ENCODE results near the gene CKAP2L. TPM values are rescaled to one million over a fixed set of nuclear protein-coding genes. Genes with fewer than 3 reads are reported as not detected.

The CKAP2L gene
- total and polyA plus RNA-seq, 9 of the 15 experiments (the other 6 are each of a cell fraction or from before 2014, with no cell fraction given) = 10.4 to 21.9 (median 14.2) TPM

- TF ChIP-seq ATF7 (IDR thresholded peaks at IDR 0.05) = peak; percentile 79
- peak; percentile 89 for TF ChIP-seq C11orf30 (IDR thresholded peaks at IDR 0.05; ENCODE audit: low read depth)
- TF ChIP-seq ZNF354B (CRISPR knock-in tag; IDR thresholded peaks at IDR 0.05) = no peak
- no peak for TF ChIP-seq PHB (CRISPR knock-in tag; IDR thresholded peaks at IDR 0.05)
- peak; percentile 83 for TF ChIP-seq VEZF1 (CRISPR knock-in tag; IDR thresholded peaks at IDR 0.05)
- TF ChIP-seq ZNF780A (CRISPR knock-in tag; IDR thresholded peaks at IDR 0.05) = no peak
- TF ChIP-seq LEF1 (IDR thresholded peaks at IDR 0.05) = peak; percentile 99
- peak; percentile 74 for TF ChIP-seq MAFF (IDR thresholded peaks at IDR 0.05; ENCODE audit: low read length)
- TF ChIP-seq KAT8 (IDR thresholded peaks at IDR 0.05; ENCODE audit: low read depth) = no peak
- TF ChIP-seq, protein P1, sequence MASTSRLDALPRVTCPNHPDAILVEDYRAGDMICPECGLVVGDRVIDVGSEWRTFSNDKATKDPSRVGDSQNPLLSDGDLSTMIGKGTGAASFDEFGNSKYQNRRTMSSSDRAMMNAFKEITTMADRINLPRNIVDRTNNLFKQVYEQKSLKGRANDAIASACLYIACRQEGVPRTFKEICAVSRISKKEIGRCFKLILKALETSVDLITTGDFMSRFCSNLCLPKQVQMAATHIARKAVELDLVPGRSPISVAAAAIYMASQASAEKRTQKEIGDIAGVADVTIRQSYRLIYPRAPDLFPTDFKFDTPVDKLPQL (IDR thresholded peaks at IDR 0.05; ENCODE audit: extremely low read depth, insufficient read length) = no peak
- no peak for TF ChIP-seq HNRNPUL1 (IDR thresholded peaks at IDR 0.05; ENCODE audit: low read length)
- no peak; the same call in 1 of the 2 replicates for TF ChIP-seq ZBTB26 (CRISPR knock-in tag; IDR thresholded peaks at IDR 0.05)
- TF ChIP-seq, protein P2, sequence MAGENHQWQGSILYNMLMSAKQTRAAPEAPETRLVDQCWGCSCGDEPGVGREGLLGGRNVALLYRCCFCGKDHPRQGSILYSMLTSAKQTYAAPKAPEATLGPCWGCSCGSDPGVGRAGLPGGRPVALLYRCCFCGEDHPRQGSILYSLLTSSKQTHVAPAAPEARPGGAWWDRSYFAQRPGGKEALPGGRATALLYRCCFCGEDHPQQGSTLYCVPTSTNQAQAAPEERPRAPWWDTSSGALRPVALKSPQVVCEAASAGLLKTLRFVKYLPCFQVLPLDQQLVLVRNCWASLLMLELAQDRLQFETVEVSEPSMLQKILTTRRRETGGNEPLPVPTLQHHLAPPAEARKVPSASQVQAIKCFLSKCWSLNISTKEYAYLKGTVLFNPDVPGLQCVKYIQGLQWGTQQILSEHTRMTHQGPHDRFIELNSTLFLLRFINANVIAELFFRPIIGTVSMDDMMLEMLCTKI (IDR thresholded peaks at IDR 0.05; ENCODE audit: partially characterized antibody) = no peak
- no peak for TF ChIP-seq U2AF2 (optimal IDR thresholded peaks at IDR 0.05; ENCODE audit: low read depth, low read length)
- TF ChIP-seq CXXC5 (CRISPR knock-in tag; IDR thresholded peaks at IDR 0.05) = peak; percentile 90
- TF ChIP-seq, protein P3, sequence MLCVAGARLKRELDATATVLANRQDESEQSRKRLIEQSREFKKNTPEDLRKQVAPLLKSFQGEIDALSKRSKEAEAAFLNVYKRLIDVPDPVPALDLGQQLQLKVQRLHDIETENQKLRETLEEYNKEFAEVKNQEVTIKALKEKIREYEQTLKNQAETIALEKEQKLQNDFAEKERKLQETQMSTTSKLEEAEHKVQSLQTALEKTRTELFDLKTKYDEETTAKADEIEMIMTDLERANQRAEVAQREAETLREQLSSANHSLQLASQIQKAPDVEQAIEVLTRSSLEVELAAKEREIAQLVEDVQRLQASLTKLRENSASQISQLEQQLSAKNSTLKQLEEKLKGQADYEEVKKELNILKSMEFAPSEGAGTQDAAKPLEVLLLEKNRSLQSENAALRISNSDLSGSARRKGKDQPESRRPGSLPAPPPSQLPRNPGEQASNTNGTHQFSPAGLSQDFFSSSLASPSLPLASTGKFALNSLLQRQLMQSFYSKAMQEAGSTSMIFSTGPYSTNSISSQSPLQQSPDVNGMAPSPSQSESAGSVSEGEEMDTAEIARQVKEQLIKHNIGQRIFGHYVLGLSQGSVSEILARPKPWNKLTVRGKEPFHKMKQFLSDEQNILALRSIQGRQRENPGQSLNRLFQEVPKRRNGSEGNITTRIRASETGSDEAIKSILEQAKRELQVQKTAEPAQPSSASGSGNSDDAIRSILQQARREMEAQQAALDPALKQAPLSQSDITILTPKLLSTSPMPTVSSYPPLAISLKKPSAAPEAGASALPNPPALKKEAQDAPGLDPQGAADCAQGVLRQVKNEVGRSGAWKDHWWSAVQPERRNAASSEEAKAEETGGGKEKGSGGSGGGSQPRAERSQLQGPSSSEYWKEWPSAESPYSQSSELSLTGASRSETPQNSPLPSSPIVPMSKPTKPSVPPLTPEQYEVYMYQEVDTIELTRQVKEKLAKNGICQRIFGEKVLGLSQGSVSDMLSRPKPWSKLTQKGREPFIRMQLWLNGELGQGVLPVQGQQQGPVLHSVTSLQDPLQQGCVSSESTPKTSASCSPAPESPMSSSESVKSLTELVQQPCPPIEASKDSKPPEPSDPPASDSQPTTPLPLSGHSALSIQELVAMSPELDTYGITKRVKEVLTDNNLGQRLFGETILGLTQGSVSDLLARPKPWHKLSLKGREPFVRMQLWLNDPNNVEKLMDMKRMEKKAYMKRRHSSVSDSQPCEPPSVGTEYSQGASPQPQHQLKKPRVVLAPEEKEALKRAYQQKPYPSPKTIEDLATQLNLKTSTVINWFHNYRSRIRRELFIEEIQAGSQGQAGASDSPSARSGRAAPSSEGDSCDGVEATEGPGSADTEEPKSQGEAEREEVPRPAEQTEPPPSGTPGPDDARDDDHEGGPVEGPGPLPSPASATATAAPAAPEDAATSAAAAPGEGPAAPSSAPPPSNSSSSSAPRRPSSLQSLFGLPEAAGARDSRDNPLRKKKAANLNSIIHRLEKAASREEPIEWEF (CRISPR knock-in tag; IDR thresholded peaks at IDR 0.05) = no peak
- peak; percentile 96 for TF ChIP-seq TEAD4 (IDR thresholded peaks at IDR 0.05; ENCODE audit: low read length)
- TF ChIP-seq TEAD4 (CRISPR knock-in tag; IDR thresholded peaks at IDR 0.05; ENCODE audit: borderline replicate concordance) = no peak
- peak; percentile 43 for TF ChIP-seq TBP (optimal IDR thresholded peaks at IDR 0.05; ENCODE audit: low read depth, low read length)
Observed at GRCh38 chr2:112706170-112706664, 58.2 kb downstream of the CKAP2L start (continued).
